Limb (tissue), 2 donors: ENCODE results near the gene AIRE.
"Not testable (repeated sequence)": the region's sequence is repeated elsewhere in the genome, so short reads cannot be mapped to it uniquely, and the experiment has no call there.

Experiments
- DNase-seq, 2 donors: peaks; one replicate each; pipeline ENCODE4 v3.0.0-alpha.2; 2016; ENCODE audit errors: extremely low spot score in 2 of 2

AIRE gene

DNA sequence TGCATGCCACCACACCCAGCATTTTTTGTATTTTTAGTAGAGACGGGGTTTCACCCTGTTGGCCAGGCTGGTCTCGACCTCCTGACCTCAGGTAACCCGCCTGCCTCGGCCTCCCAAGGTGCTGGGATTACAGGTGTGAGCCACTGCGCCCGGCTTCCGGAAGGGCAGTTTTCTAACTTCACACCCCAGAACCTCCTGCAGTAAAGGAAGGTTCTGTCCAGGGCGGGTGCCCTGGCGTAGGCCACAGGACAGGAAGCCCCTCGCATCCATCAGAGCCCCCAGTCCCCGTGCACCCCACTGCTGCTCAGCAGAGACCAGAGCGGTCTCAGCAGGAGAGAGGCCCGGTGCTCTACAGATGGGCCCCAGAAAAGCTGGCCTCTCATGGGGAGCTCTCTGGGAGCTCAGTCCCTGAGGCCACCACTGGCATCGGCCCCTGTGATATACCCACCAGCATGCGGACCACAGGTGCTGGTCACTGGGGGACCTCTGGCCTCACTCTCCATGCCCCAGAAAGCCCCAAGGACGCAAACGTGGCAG is 19.9 kb upstream of the AIRE start:
- DNase-seq, result no peak

DNA sequence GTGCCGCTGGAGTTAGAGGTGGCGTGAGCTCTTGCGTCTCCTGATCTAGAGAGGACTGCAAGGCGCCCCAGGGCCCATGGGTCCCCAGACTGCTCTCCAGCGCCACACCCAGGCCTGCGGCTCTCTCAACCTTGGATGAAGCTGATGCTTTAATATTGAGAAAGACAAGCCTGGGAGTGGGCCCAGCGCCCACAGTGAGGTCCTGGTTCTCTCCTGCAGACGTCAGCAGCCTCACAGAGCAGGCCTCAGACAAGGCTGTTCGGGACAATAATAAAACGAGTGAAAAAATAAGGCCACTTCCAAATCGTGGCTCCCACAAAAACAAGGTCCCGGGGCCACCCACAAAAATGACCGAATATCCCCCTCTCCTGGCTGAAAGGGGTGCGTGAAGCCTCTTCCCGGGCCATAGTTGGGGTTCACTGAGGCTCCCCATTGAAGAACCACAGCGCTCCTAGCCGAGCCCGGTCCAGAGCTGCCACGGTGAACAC is 18.0 kb upstream of the AIRE start:
- DNase-seq, result no peak

DNA sequence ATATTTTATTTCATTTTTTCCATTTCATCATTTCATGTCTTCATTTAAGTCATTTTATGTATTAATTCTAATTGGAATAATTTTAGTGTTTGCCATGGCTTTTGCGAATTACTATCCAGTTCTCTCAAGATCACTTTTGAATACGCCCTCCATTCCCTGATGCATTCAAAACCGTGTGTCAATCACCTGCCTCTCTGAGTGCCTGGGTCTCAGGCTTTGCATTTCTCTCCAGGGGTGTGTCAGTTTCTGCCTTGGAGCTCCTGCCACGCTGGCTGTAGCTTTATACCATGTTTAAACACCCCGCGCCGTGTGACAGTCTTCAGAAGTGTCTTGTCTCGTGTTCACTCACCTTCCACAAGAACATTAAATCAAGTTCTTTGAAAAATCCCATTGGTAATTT is 16.6 kb upstream of the AIRE start:
- no peak for DNase-seq

DNA sequence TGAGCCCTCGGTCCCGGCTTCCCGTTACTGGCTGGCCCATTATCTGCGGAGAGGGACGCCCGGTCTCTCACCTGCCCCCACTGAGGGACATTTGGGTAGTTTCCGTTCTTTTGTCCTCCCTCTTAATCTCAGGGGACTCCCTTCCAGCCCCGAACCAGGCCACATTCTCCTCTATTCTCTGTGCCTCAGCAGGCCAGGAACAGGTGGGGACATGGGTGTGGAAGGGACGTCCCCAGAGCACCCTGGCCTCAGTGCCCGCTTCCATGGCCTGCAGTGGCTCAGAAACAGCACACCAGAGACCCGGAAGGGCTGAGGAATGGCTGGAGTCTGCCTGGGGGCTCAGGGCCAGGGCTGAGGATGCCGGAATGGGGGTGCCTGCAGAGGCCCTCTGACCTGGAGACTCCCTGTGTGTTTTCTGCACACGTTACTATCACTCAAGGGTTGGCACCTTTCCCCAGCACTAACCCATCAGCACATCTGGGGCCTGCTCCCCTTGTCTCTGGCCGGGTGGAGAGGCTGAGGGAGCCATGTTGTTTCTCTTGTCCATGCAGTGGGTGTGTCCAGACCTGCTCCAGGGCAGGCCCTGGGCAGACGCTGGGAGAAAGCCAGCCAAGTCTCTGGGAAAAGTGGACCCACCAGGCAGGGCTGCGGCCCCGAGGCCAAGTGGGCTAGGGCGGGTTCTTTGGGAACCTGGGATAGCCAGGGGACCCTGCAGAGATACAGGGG is 14.0 kb upstream of the AIRE start:
- no peak for DNase-seq

DNA sequence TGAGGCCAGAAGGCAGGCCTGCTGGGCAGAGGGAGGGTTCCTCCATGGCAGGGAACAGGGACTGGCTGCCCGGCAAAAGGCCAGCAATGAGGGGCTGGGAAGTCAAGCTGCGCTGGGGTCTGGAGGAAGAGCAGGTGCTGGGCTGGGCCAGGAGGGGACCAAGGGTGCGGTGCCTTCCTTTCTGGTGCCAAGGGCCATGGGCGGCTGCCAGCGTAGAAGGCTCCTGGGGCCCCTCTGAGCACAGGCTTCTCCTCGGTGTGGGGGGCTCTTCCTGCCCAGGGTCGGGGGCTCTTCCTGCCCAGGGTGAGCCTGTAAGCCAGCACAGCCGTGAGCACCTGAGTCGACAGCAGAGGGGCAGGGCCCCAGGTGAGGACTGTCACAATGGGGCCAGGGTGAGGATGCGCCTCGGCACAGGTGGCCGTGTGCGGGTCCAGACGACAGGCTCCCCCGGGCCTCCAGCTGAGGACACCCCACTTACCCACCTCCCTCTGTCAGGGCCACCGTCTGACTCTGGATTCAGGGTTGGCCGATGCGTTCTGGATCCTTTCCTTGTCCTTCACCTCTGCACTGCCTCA is 13.3 kb upstream of the AIRE start:
- no peak for DNase-seq

DNA sequence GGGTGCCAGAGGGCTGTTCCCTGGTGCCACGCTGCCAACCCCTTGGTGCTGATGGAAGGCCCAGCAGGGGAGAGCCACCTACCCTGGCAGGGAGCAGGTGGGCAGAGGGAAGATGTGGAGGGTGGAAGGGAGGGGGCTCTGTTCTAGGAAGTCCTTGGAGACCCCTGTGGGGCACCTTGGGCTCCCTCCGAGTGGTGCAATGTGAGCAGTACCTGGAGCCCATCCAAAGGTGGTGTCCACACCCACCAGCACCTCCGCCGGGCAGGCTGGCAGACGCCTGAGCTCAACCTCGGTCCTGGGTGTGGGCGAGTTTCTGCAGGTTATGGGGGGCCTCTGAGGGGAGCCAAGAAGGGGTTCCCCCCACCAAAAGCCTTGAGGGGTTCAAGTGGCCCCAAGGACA is 12.6 kb upstream of the AIRE start:
- DNase-seq, result no peak

DNA sequence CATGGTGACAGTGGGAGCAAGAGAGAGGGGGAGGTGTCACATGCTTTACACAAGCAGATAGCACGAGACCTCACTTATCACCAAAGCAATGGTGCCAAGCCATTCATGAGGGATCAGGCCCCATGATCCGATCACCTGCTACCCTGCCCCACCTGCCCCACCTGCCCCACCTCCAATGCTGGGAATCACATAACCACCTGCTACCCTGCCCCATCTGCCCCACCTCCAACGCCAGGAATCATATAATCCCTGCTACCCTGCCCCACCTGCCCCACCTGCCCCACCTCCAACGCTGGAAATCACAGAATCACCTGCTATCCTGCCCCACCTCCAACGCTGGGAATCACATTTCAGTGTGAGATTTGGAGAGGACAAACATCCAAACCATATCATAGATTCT is 10.6 kb upstream of the AIRE start:
- DNase-seq, result no peak

DNA sequence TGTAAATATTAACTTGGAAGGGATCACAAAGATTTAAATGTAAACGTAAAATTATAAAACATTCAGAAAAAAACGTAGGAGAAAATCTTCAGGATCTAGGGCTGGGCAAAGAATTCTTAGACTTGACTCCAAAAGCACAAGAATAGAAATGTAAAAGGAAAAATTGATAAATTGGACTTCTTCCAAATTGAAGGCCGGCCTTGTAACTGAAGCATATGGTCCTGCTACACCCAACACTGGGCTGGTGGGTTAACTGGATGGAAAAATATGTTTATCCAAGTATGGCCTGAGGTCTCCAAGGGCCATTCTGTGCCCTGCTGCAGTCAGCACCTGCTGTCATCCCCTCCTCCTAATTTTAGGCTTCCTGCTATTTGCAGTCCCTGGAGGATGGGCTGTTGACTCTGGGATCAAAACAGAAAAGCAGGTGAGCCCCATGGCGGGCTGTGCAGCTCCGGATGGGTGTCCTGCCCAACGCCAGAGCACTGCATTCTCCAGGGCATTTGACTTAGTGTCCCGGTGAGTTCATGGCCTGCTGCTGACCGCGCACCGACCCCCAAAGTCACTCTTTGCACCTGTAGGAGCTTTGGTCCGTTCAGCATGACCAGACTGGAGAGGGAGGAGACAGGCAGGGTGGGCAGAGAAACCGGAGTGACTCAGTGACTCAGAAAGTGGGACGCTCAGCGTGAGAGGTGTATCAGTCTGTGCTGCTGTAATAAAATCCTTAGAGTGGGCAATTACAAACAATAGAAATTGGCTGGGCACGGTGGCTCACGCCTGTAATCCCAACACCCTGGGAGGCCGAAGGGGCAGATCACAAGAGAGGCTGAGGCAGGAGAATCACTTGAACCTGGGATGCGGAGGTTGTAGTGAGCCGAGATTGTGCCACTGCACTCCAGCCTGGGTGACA is 6.1 kb upstream of the AIRE start:
- no peak for DNase-seq

DNA sequence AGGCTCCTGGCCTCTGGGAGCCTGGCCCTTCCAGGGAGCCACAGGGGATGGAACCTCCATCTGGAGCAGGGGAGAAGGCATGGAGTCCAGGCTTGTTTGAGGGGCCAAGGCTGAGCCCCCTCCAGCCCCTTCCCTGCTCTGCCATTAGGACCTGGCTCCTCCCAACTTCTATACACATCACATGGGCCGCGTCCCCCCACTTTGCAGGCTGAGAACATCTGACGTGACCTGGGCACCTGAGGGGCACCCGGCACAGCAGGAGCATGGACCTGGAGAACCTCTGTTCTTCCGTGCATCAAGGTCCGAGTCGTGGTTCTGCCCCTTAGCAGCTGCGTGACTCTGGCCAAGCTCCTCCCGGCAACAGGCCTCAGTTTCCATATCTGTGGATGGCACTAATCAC is 3.9 kb upstream of the AIRE start:
- no peak for DNase-seq

DNA sequence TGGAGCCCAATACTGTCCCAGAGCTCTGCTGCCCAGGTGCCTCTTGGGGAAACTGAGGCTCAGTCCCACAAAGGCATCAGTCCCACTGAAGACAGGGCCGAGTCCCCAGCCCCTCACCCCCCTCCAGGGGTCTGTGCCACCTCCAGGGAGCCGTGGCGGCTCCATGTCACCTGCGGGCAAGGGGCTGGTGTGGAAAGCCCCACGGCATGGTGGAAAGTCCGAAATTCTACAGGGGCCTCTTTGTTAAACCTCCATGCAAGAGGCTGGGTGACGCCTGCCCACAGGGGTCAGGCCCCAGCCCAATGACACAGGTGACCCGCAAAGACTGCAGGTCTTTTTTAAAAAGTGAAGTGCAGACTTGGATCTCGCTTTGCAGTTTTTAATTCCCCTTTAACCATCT is 3.3 kb upstream of the AIRE start:
- no peak for DNase-seq

DNA sequence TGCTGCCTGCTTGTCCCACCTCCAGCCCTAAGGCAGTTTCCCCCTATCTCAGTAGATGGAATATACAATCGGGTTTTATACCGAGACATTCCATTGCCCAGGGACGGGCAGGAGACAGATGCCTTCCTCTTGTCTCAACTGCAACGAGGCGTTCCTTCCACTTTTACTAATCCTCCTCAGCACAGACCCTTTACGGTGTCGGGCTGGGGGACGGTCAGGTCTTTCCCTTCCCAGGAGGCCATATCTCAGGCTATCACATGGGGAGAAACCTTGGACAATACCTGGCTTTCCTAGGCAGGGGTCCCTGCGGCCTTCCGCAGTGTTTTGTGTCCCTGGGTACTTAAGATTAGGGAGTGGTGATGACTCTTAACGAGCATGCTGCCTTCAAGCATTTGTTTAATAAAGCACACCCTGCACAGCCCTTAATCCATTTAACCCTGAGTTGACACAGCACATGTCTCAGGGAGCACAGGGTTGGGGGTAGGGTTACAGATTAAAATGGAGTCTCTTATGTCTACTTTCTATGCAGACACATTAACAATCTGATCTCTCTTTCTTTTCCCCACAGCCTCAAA is 2.4 kb upstream of the AIRE start:
- not testable (repeated sequence) for DNase-seq

DNA sequence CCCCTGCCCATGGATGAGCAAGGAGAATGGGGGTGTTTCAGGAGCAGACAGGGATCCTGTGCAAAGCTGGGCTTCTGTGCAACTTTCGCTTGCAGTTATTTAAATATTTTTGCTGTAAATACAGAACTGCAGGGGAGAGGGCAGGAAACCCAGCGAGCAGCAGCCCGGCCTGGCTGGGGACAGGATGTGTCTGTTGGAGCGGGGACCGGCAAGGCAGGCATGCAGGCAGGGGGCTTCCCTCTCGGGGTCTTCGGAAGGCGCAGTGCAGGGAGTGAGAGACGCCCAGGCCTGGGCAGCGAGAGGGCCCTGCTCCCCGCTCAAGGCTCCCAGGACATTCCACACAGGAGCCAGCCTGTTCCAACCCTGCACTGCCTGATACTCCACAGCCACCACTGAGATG is 1.7 kb upstream of the AIRE start:
- no peak for DNase-seq

DNA sequence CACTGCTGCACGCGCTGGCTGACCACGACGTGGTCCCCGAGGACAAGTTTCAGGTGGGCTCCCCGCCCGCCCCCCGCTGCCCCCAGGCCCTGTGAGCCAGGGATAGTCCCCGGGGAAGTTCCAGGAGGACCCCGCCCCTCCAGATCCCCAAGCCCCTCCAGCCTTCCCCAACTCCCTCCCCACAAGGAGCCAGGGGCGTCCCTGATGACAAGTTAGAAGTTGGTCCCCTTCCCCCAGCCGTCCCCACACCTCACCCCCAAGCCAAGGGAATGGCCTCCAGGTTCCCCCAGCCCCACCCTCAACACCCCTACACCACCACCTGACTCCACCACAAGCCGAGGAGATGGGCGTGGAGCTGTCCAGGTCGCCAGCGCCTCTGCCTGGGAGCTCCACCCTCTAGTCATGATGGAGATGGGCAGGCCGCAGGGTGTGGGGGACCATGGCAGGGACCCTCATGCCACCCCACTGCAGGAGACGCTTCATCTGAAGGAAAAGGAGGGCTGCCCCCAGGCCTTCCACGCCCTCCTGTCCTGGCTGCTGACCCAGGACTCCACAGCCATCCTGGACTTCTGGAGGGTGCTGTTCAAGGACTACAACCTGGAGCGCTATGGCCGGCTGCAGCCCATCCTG is 525 bp downstream of the AIRE start:
- peak in 1 of 2 donors; percentile 29 for DNase-seq

DNA sequence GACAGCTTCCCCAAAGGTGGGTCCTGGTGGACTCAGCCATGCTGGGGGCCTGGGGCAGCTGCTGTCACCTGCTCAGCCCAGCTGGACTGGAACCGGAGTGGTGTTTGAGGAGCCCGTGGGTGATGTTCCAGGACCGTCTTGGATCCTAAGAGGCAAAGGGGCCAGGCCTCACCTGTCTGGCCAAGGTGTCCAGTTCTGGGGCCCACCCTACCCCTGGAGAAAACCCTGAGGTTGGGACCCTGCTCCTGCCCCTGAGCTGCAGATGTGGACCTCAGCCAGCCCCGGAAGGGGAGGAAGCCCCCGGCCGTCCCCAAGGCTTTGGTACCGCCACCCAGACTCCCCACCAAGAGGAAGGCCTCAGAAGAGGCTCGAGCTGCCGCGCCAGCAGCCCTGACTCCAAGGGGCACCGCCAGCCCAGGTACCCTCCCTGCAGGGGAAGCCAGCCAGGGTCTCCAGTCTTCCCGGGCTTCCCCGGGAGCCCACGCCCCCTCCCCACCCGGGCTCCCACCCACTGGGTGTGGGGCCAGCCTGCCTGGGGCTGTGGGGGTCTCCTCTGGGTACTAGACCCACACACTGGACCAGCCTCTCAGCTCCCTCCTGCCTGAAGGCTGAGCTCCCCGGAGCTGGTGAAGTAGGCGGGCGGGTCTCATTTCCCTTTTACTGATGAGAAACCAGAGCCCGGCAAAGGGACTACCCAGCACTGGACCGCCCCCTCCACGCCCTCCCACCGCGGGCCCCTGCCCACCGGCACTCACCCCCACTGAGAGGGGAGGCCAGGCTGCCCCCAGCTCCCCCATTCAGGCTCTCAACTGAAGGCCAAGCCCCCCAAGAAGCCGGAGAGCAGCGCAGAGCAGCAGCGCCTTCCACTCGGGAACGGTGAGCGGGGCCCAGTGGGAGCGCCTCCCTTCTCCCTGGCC is 1.3 kb downstream of the AIRE start:
- peak in 1 of 2 donors; percentile 24 for DNase-seq

DNA sequence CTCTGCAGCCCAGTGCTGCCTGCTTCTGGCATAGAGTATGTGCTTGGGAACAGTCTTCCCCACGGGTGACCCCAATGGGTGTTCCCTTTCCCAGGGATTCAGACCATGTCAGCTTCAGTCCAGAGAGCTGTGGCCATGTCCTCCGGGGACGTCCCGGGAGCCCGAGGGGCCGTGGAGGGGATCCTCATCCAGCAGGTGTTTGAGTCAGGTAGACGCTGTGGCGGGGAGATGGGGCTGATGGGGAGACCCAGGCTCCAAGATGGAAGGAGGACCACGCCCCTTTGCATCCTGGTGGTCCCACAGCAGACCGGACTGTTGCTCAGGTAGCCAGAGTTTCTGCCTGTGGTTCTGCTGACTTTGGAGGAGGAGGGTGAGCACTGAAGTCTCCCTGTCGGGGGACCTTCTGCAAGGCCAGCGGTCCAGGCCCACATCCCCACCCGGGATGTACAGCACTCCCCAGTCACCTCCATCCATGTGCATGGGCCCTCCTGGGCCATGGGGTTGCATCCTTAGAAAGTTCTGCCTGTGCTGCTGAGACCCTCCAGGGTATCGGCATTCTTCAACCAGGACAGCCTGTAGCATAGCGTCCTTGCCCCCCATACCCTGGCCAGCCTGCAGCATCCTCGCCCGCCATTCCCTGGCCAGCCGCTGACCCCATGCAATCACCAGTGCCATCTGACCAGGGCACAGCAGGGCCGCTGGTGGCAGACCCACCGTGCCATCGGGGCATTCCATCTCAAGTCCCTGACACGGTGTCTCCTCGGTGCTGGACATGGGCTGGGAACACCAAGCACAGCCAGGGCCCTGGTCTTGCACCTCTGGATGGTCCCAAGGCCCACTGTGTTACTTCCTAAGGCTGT is 2.8 kb downstream of the AIRE start:
- DNase-seq, result peak in 1 of 2 donors; percentile 17

DNA sequence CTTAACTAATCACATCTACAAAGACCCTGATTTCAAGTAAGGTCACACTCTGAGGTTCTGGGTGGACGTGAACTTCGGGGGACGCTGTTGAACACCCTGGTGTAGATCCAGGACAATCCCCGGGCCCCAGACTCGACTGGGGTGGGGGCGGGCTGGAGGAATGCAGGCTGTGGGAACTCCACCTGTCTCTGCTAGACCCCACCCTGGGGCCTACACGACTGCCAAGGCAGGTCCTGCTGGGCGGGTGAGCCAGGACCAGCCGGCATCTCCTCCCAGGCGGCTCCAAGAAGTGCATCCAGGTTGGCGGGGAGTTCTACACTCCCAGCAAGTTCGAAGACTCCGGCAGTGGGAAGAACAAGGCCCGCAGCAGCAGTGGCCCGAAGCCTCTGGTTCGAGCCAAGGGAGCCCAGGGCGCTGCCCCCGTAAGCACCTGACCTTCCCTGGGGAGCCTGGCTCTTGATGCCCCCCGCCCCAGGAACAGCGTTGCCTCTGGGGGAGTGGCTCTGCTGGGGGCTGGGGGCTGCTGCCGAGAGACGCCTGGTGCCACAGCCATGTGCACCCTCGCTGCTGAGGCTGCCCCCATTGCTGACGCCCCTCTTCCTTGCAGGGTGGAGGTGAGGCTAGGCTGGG is 3.8 kb downstream of the AIRE start:
- peak in 1 of 2 donors; percentile 29 for DNase-seq

DNA sequence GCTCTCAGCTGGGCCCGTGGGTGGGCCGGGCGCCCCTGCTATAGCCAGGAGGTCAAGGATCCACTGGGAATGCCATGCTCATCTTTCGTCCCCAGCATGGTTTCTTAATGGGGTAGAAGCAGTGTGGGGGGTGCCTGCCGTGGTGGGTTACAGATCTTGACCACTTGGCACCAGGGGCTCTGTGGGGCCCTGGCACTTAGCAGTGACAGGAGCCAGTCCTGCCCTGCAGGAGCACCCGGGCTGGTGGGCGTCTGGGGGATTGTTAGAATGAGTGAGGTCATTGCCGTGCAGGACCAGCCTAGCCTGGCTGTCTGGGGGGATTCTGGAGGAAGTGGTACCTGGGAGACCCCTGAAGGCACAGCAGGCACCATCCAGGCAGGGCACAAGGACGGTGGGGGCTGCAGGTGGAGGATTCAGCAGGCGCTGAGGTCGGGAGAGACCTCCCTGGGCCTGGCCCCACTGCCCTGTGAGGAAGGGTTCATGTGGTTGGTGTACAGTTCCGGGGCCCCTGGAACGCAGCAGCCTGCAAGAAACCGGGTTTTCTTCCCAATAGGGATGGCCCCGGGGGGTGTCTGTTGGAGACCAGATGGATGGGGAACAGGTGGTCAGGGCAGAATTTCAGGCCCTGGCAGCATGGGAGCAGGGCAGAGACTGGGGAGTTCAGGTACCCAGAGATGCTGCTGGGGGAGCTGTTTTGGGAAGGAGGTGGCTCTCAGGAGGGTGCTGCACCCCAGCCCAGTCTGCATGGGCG is 4.8 kb downstream of the AIRE start:
- DNase-seq, result peak in 1 of 2 donors; percentile 29
